ENCODE measurements around the gene MORN3. TPM values are rescaled to one million over a fixed set of nuclear protein-coding genes. Genes with fewer than 3 reads are reported as not detected.
"Not testable (repeated sequence)": the region's sequence is repeated elsewhere in the genome, so short reads cannot be mapped to it uniquely, and the experiment has no call there.

MORN3 gene
- total and polyA plus RNA-seq, 9 of the 15 experiments (the other 6 are each of a cell fraction or from before 2014, with no cell fraction given), result 0.09 to 0.27 (median 0.20) TPM

DNA sequence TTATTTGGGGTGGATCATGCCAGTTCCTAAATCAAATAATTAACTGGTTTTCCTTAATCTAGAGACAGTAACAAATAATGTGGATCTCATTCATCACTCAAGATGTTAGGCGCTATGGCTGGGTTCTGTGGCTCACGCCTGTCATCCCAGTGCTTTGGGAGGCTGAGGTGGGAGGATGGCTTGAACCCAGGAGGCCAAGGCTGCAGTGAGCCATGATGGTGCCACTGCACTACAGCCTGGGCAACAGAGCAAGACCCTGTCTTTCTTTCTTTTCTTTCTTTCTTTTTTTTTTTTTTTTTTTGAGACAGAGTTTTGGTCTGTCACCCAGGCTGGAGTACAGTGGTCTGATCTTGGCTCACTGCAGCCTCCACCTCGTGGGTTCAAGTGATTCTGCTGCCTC, 23.3 kb upstream of the MORN3 start:
- H3K4me3 ChIP-seq; H3K79me2 ChIP-seq (ENCODE audit: control insufficient read depth, insufficient read depth, low read length); H2AFZ ChIP-seq (ENCODE audit: low read depth, low read length); H3K4me1 ChIP-seq (replicated peaks in 1 of 2; ENCODE audit: control insufficient read depth in 2 of 2, insufficient read depth in 2 of 2, low read length in 2 of 2); BruUV-seq (replicated peaks); ATAC-seq; H3K27me3 ChIP-seq (ENCODE audit: control insufficient read depth in 2 of 2, insufficient read depth in 2 of 2, low read length in 2 of 2); H3K27ac ChIP-seq (ENCODE audit: extremely low read depth, low read depth, low read length); H3K9me1 ChIP-seq (ENCODE audit: control insufficient read depth, insufficient read depth, low read length); CTCF ChIA-PET (ENCODE audit: low intra/inter-chr PET ratio); H3K4me2 ChIP-seq (ENCODE audit: insufficient read depth, low read length); intact Hi-C loops (cut with micrococcal nuclease); POLR2A ChIA-PET; FAIRE-seq; H4K20me1 ChIP-seq (replicated peaks; ENCODE audit: control insufficient read depth, insufficient read depth, low read length); H3K9me3 ChIP-seq (replicated peaks; ENCODE audit: control insufficient read depth, insufficient read depth, low read depth, low read length); DNase-seq (ENCODE audit: extremely low read depth in 1 of 4, low spot score in 3 of 4); H3K36me3 ChIP-seq (ENCODE audit: control insufficient read depth, insufficient read depth, low read length): not testable (repeated sequence)
- H3K9ac ChIP-seq (ENCODE audit: insufficient read depth in 1 of 2, low read depth in 2 of 2, low read length in 2 of 2), result peak overlapping the region in 1 of 2 experiments; percentile 33; a peak in 1 of 4 replicates
- in situ Hi-C loops (cut with MboI), result loop anchor here (5.0 kb wide), 2 partner anchors 75 to 100 kb away; partner anchors contain the start of gene RHOF
- WGBS (ENCODE audit: insufficient coverage, low coverage, missing lambda C conversion rate), result 96% methylated on average over 2 of the region's 3 CpGs
- TF ChIP-seq ZNF121 (CRISPR knock-in tag; conservative IDR thresholded peaks at IDR 0.05), result peak; percentile 83

DNA sequence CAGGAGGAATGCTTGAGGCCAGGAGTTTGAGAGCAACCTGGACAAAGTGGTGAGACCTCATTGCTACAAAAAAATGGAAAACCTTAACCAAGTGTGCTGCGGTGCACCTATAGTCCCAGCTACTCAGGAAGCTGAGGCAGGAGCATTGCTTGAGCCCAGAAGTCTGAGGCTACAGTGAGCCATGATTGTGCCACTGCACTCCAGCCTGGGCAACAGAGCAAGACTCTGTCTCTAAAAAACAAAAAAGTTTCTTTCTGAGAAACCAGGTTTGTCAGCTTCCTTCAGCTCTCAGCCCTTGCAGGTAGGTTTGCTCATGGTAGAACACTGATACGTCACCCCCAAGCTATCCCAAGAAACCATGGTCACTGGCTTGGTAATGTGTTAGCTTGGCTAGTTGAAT, 20.0 kb upstream of the MORN3 start:
- no peak for FAIRE-seq
- TF ChIP-seq RAD21 (CRISPR knock-in tag; conservative IDR thresholded peaks at IDR 0.05 in 1 of 2, IDR thresholded peaks at IDR 0.05 in 1 of 2), result no peak
- TF ChIP-seq, protein P1, sequence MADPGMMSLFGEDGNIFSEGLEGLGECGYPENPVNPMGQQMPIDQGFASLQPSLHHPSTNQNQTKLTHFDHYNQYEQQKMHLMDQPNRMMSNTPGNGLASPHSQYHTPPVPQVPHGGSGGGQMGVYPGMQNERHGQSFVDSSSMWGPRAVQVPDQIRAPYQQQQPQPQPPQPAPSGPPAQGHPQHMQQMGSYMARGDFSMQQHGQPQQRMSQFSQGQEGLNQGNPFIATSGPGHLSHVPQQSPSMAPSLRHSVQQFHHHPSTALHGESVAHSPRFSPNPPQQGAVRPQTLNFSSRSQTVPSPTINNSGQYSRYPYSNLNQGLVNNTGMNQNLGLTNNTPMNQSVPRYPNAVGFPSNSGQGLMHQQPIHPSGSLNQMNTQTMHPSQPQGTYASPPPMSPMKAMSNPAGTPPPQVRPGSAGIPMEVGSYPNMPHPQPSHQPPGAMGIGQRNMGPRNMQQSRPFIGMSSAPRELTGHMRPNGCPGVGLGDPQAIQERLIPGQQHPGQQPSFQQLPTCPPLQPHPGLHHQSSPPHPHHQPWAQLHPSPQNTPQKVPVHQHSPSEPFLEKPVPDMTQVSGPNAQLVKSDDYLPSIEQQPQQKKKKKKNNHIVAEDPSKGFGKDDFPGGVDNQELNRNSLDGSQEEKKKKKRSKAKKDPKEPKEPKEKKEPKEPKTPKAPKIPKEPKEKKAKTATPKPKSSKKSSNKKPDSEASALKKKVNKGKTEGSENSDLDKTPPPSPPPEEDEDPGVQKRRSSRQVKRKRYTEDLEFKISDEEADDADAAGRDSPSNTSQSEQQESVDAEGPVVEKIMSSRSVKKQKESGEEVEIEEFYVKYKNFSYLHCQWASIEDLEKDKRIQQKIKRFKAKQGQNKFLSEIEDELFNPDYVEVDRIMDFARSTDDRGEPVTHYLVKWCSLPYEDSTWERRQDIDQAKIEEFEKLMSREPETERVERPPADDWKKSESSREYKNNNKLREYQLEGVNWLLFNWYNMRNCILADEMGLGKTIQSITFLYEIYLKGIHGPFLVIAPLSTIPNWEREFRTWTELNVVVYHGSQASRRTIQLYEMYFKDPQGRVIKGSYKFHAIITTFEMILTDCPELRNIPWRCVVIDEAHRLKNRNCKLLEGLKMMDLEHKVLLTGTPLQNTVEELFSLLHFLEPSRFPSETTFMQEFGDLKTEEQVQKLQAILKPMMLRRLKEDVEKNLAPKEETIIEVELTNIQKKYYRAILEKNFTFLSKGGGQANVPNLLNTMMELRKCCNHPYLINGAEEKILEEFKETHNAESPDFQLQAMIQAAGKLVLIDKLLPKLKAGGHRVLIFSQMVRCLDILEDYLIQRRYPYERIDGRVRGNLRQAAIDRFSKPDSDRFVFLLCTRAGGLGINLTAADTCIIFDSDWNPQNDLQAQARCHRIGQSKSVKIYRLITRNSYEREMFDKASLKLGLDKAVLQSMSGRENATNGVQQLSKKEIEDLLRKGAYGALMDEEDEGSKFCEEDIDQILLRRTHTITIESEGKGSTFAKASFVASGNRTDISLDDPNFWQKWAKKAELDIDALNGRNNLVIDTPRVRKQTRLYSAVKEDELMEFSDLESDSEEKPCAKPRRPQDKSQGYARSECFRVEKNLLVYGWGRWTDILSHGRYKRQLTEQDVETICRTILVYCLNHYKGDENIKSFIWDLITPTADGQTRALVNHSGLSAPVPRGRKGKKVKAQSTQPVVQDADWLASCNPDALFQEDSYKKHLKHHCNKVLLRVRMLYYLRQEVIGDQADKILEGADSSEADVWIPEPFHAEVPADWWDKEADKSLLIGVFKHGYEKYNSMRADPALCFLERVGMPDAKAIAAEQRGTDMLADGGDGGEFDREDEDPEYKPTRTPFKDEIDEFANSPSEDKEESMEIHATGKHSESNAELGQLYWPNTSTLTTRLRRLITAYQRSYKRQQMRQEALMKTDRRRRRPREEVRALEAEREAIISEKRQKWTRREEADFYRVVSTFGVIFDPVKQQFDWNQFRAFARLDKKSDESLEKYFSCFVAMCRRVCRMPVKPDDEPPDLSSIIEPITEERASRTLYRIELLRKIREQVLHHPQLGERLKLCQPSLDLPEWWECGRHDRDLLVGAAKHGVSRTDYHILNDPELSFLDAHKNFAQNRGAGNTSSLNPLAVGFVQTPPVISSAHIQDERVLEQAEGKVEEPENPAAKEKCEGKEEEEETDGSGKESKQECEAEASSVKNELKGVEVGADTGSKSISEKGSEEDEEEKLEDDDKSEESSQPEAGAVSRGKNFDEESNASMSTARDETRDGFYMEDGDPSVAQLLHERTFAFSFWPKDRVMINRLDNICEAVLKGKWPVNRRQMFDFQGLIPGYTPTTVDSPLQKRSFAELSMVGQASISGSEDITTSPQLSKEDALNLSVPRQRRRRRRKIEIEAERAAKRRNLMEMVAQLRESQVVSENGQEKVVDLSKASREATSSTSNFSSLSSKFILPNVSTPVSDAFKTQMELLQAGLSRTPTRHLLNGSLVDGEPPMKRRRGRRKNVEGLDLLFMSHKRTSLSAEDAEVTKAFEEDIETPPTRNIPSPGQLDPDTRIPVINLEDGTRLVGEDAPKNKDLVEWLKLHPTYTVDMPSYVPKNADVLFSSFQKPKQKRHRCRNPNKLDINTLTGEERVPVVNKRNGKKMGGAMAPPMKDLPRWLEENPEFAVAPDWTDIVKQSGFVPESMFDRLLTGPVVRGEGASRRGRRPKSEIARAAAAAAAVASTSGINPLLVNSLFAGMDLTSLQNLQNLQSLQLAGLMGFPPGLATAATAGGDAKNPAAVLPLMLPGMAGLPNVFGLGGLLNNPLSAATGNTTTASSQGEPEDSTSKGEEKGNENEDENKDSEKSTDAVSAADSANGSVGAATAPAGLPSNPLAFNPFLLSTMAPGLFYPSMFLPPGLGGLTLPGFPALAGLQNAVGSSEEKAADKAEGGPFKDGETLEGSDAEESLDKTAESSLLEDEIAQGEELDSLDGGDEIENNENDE (IDR thresholded peaks at IDR 0.05; ENCODE audit: low read depth, low read length), result no peak
- no peak for TF ChIP-seq ELF4 (CRISPR knock-in tag; IDR thresholded peaks at IDR 0.05)

More for the DNA sequence above, 20.0 kb upstream of the MORN3 start:
- Histone ChIP-seq H3K79me2 (ENCODE audit: control insufficient read depth, insufficient read depth, low read length) (no peaks in the 10 kb centered on the region), H3K36me3 (ENCODE audit: control insufficient read depth, insufficient read depth, low read length) (no peaks in the 10 kb centered on the region), H3K9me1 (ENCODE audit: control insufficient read depth, insufficient read depth, low read length) (no peaks in the 10 kb centered on the region), H3K4me3 (no peak overlapping the region), H3K9ac (ENCODE audit: insufficient read depth in 1 of 2, low read depth in 2 of 2, low read length in 2 of 2) (no peak overlapping the region), H2AFZ (ENCODE audit: low read depth, low read length) (no peak overlapping the region), H3K27ac (ENCODE audit: extremely low read depth, low read depth, low read length) (no peak overlapping the region), H3K4me1 (replicated peaks in 1 of 2; ENCODE audit: control insufficient read depth in 2 of 2, insufficient read depth in 2 of 2, low read length in 2 of 2) (peaks cover 0 to 15% of the 10 kb centered on the region in 2 experiments; a peak in 3 of 5 replicates), H3K9me3 (replicated peaks; ENCODE audit: control insufficient read depth, insufficient read depth, low read depth, low read length) (no peaks in the 10 kb centered on the region), H4K20me1 (replicated peaks; ENCODE audit: control insufficient read depth, insufficient read depth, low read length) (no peaks in the 10 kb centered on the region), H3K27me3 (ENCODE audit: control insufficient read depth in 2 of 2, insufficient read depth in 2 of 2, low read length in 2 of 2) (no peaks in the 10 kb centered on the region), H3K4me2 (ENCODE audit: insufficient read depth, low read length) (no peak overlapping the region)
- CTCF ChIA-PET (ENCODE audit: low intra/inter-chr PET ratio), result no interaction called here
- POLR2A ChIA-PET, result interaction anchor here (1.1 to 1.5 kb wide), 3 partner anchors 10 to 105 kb away, joined by 3 to 4 read pairs (median 3); no protein-coding TSS in a partner anchor
- DNase-seq (ENCODE audit: extremely low read depth in 1 of 4, low spot score in 3 of 4), result no peak
- intact Hi-C loops (cut with micrococcal nuclease), result no loop called here
- ATAC-seq, result no peak
- in situ Hi-C loops (cut with MboI), result no loop called here
- BruUV-seq (replicated peaks), result no TSS peak
- WGBS (ENCODE audit: insufficient coverage, low coverage, missing lambda C conversion rate), result 96% methylated on average over 2 of the region's 2 CpGs
